H1 (cell line): ENCODE results near the gene GCAT. TPM values are rescaled to one million over a fixed set of nuclear protein-coding genes. Genes with fewer than 3 reads are reported as not detected.

ENCODE experiments used
- CTCF ChIA-PET: fragments of 300-600 bp; sonication (Branson Sonifier 250); formaldehyde crosslinking; loops from one replicate; lab custom pipeline; 2021; ENCODE audit not compliant: partially characterized antibody; lab: Charles Lee
- POLR2A ChIA-PET: fragments of 300-600 bp; sonication (Branson Sonifier 250); formaldehyde crosslinking; loops from one replicate; lab custom pipeline; 2021; ENCODE audit warnings: inconsistent platforms; ENCODE audit not compliant: partially characterized antibody; lab: Charles Lee
- DNase-seq, 2 experiments: peaks; one replicate each; pipeline versions ENCODE4 v3.0.0 to v3.0.0-alpha.2; 2010 to 2022; ENCODE audit warnings: low spot score in 2 of 2, low read depth in 1 of 2, mixed read lengths in 1 of 2
- FAIRE-seq: peaks from 2 replicates; lab custom pipeline; 2011; peaks lifted over from hg19 to GRCh38; lab: Jason Lieb, UNC
- H2AFZ ChIP-seq: 2 replicates; pipeline ENCODE4 v1.8.1; 2012; ENCODE audit warnings: low read length, inconsistent platforms
- H2AK5ac ChIP-seq: 2 replicates; pipeline ENCODE4 v1.6.1; 2013; ENCODE audit warnings: low read depth, low read length
- H2BK120ac ChIP-seq: replicated peaks from 2 replicates; pipeline ENCODE3; 2013; ENCODE audit warnings: low read depth, low read length, inconsistent platforms
- H2BK12ac ChIP-seq: 2 replicates; pipeline ENCODE4 v1.6.1; 2013; ENCODE audit warnings: low read depth, low read length
- H2BK15ac ChIP-seq: 2 replicates; pipeline ENCODE4 v1.6.1; 2013; ENCODE audit warnings: low read length
- H2BK20ac ChIP-seq: 2 replicates; pipeline ENCODE4 v1.6.1; 2013; ENCODE audit warnings: low read length
- H2BK5ac ChIP-seq: 2 replicates; pipeline ENCODE4 v1.6.1; 2013; ENCODE audit warnings: low read depth, low read length
- H3K14ac ChIP-seq: 2 replicates; pipeline ENCODE4 v1.6.1; 2013; ENCODE audit warnings: inconsistent platforms; ENCODE audit not compliant: insufficient read length
- H3K18ac ChIP-seq: 2 replicates; pipeline ENCODE4 v1.6.1; 2013; ENCODE audit warnings: low read length; ENCODE audit errors: extremely low read depth
- H3K23ac ChIP-seq: 2 replicates; pipeline ENCODE4 v1.6.1; 2013; ENCODE audit warnings: inconsistent platforms; ENCODE audit not compliant: insufficient read length
- H3K23me2 ChIP-seq: 2 replicates; pipeline ENCODE4 v1.6.1; 2013; ENCODE audit warnings: low read depth, low read length
- H3K27ac ChIP-seq: 2 replicates; pipeline ENCODE4 v1.6.1; 2011; ENCODE audit warnings: low read depth, low read length, inconsistent platforms
- H3K27me3 ChIP-seq, 4 experiments: replicated peaks in 1 of 4; 1 replicate in 1 of 4; 2 replicates in 3 of 4; pipeline versions ENCODE4 v1.6.1 to v1.8.1; 2011 to 2013; ENCODE audit warnings: low read length in 3 of 4, mild to moderate bottlenecking in 3 of 4, inconsistent platforms in 2 of 4, mixed read lengths in 2 of 4, moderate library complexity in 1 of 4; ENCODE audit not compliant: control insufficient read depth in 3 of 4, insufficient read depth in 3 of 4; ENCODE audit errors: extremely low read depth in 1 of 4
- H3K36me3 ChIP-seq, 4 experiments: 2 replicates each; pipeline versions ENCODE4 v1.6.1 to v1.8.1; 2011 to 2013; ENCODE audit warnings: mild to moderate bottlenecking in 4 of 4, low read length in 3 of 4, moderate library complexity in 2 of 4, control low read depth in 1 of 4, inconsistent platforms in 1 of 4; ENCODE audit not compliant: insufficient read depth in 4 of 4, control insufficient read depth in 2 of 4
- H3K4ac ChIP-seq: replicated peaks from 2 replicates; pipeline ENCODE3; 2013; ENCODE audit warnings: low read length, low read depth, mixed read lengths, inconsistent platforms; ENCODE audit not compliant: insufficient read length
- H3K4me1 ChIP-seq, 4 experiments: replicated peaks in 1 of 4; 1 replicate in 1 of 4; 2 replicates in 3 of 4; pipeline versions ENCODE4 v1.6.1 to v1.8.1; 2011 to 2013; ENCODE audit warnings: low read length in 3 of 4, inconsistent platforms in 2 of 4, mixed read lengths in 1 of 4; ENCODE audit not compliant: insufficient read depth in 4 of 4, control insufficient read depth in 3 of 4
- H3K4me2 ChIP-seq, 2 experiments: 2 replicates each; pipeline versions ENCODE4 v1.6.1 to v1.8.1; 2011 to 2013; ENCODE audit warnings: low read depth in 2 of 2, low read length in 2 of 2, control low read depth in 1 of 2, inconsistent platforms in 1 of 2, mild to moderate bottlenecking in 1 of 2; ENCODE audit not compliant: insufficient read depth in 1 of 2
- H3K4me3 ChIP-seq, 4 experiments: fragments of 200-600, 300-600 bp in 1 of 4; sonication (generic), shearing (Covaris generic), sonication (Bioruptor Twin) in 1 of 4; 2 replicates each; pipeline versions ENCODE4 v1.5.1 to v1.8.1; 2011 to 2016; ENCODE audit warnings: low read length in 4 of 4, low read depth in 3 of 4, control low read depth in 2 of 4, inconsistent platforms in 2 of 4, mild to moderate bottlenecking in 2 of 4, mixed read lengths in 1 of 4, moderate library complexity in 1 of 4; ENCODE audit not compliant: insufficient read depth in 2 of 4; ENCODE audit errors: extremely low read depth in 1 of 4
- H3K56ac ChIP-seq: replicated peaks from 2 replicates; pipeline ENCODE3; 2013; ENCODE audit warnings: low read depth, mild to moderate bottlenecking, mixed read lengths, low read length, inconsistent platforms; ENCODE audit not compliant: insufficient read length
- H3K79me1 ChIP-seq: 2 replicates; pipeline ENCODE4 v1.6.1; 2013; ENCODE audit warnings: low read depth, low read length, control low read depth
- H3K79me2 ChIP-seq, 2 experiments: 2 replicates each; pipeline versions ENCODE4 v1.6.1 to v1.8.1; 2012 to 2013; ENCODE audit warnings: low read length in 2 of 2, mild to moderate bottlenecking in 2 of 2, inconsistent platforms in 1 of 2; ENCODE audit not compliant: insufficient read depth in 2 of 2, control insufficient read depth in 1 of 2
- H3K9ac ChIP-seq, 4 experiments: replicated peaks in 1 of 4; 1 replicate in 1 of 4; 2 replicates in 3 of 4; pipeline versions ENCODE4 v1.6.1 to v1.8.1; 2011 to 2013; ENCODE audit warnings: low read depth in 3 of 4, low read length in 3 of 4, control low read depth in 2 of 4, mild to moderate bottlenecking in 2 of 4, moderate library complexity in 2 of 4, inconsistent platforms in 1 of 4; ENCODE audit errors: extremely low read depth in 1 of 4
- H3K9me3 ChIP-seq, 2 experiments: 2 replicates each; pipeline versions ENCODE4 v1.6.1 to v1.8.1; 2012 to 2013; ENCODE audit warnings: mild to moderate bottlenecking in 2 of 2, moderate library complexity in 2 of 2, control low read depth in 1 of 2, inconsistent platforms in 1 of 2, low read depth in 1 of 2, low read length in 1 of 2, mixed read lengths in 1 of 2; ENCODE audit not compliant: insufficient read depth in 2 of 2
- H4K20me1 ChIP-seq, 2 experiments: replicated peaks in 1 of 2; 2 replicates each; pipeline versions ENCODE3 to v1.8.1; 2011 to 2013; ENCODE audit warnings: inconsistent platforms in 2 of 2, low read length in 2 of 2, mild to moderate bottlenecking in 1 of 2; ENCODE audit not compliant: insufficient read depth in 2 of 2, control insufficient read depth in 1 of 2
- H4K5ac ChIP-seq: 2 replicates; pipeline ENCODE4 v1.6.1; 2013; ENCODE audit warnings: low read length, low read depth, mixed read lengths, inconsistent platforms; ENCODE audit not compliant: insufficient read length
- H4K8ac ChIP-seq: 2 replicates; pipeline ENCODE4 v1.8.0; 2013; ENCODE audit warnings: mild to moderate bottlenecking, moderate library complexity, low read length, inconsistent platforms; ENCODE audit not compliant: insufficient read depth; ENCODE audit errors: extremely low read depth
- H4K91ac ChIP-seq: replicated peaks from 2 replicates; pipeline ENCODE3; 2013; ENCODE audit warnings: low read length, mixed read lengths, inconsistent platforms; ENCODE audit not compliant: insufficient read length
- EP300 ChIP-seq, 2 experiments: IDR thresholded peaks; 1 replicate in 1 of 2; 2 replicates in 1 of 2; pipeline ENCODE4 v1.6.1; 2011 to 2012; ENCODE audit warnings: low read depth in 2 of 2, low read length in 2 of 2, mild to moderate bottlenecking in 2 of 2, borderline replicate concordance in 1 of 2, inconsistent platforms in 1 of 2, moderate library complexity in 1 of 2
- POLR2A ChIP-seq, 2 experiments: IDR thresholded peaks; 1 replicate in 1 of 2; 2 replicates in 1 of 2; pipeline ENCODE4 v1.6.1; 2011; ENCODE audit warnings: low read depth in 2 of 2, low read length in 2 of 2, mild to moderate bottlenecking in 2 of 2; ENCODE audit errors: control extremely low read depth in 1 of 2
- RBBP5 ChIP-seq: IDR thresholded peaks from 2 replicates; pipeline ENCODE4 v1.7.1; 2012; ENCODE audit warnings: low read depth, mild to moderate bottlenecking, inconsistent platforms, low read length, moderate library complexity, borderline replicate concordance
- RXRA ChIP-seq: IDR thresholded peaks from 2 replicates; pipeline ENCODE4 v1.6.1; 2011; ENCODE audit warnings: low read depth, mild to moderate bottlenecking, low read length, moderate library complexity; ENCODE audit not compliant: insufficient read depth
- SRF ChIP-seq: IDR thresholded peaks from 2 replicates; pipeline ENCODE4 v1.6.1; 2011; ENCODE audit warnings: mild to moderate bottlenecking, low read depth, low read length, moderate library complexity
- WGBS, 2 experiments: shearing (Covaris generic) in 1 of 2; methylation state at CpG; one replicate each; pipeline versions ENCODE4 v1.1.6 to v1.1.7; 2013 to 2015; ENCODE audit warnings: low lambda C conversion rate in 2 of 2, mixed read lengths in 2 of 2, inconsistent platforms in 1 of 2, low coverage in 1 of 2, missing lambda C conversion rate in 1 of 2; ENCODE audit not compliant: insufficient replicate concordance in 2 of 2, insufficient coverage in 1 of 2, insufficient read length in 1 of 2; ENCODE audit errors: extremely low coverage in 1 of 2, missing lambda C conversion rate in 1 of 2; 5-methylcytosine and 5-hydroxymethylcytosine counted together
- polyA plus RNA-seq, 7 experiments: library from polyadenylated mRNA; depleted of rRNA in 3 of 7; stranded (reverse) in 5 of 7; unstranded in 2 of 7; fragments of >200 nt in 5 of 7; fragments of 200-250 nt in 2 of 7; gene quantifications; 1 replicate in 5 of 7; 2 replicates in 1 of 7; 4 replicates in 1 of 7; pipeline versions ENCODE4 v1.2.1 to v1.2.3, GENCODE V29; 2011 to 2013; ENCODE audit warnings: missing spikeins in 2 of 7, mixed read lengths in 2 of 7
- total RNA-seq: library from RNA; stranded (reverse); fragmentation: NEBNext Ultra II Directional; extraction: Animal tissue kit (Norgen Biotek cat#: 25700); gene quantifications from 2 replicates; pipeline ENCODE4 v1.2.1, GENCODE V29; 2021

The GCAT gene
- total and polyA plus RNA-seq, 2 of the 8 experiments (the other 6 are each of a cell fraction or from before 2014, with no cell fraction given): 24.3 to 47.5 TPM

DNA sequence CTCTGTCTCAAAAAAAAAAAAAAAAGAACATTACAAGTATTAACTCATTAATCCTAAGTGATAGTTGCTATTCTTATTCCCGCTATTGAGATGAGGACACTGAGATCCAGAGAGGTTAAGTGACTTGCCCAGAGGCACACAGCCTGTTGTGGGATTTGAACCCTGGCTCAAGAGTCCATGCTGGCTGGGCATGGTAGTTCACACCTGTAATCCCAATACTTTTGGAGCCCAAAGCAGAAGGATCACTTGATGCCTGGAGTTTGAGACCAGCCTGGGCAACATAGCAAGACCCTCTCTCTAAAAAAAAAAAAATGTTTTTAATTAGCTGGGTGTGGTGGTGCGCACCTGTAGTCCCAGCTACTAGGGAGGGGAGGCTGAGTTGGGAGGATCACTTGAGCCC, 4.1 kb downstream of the GCAT start:
- no peak overlapping the region for H2BK12ac ChIP-seq
- no peak overlapping the region for H2AK5ac ChIP-seq
- H3K27me3 ChIP-seq: peaks cover 0 to 13% (median 11%) of the 10 kb centered on the region in 4 experiments; a peak in 6 of 7 replicates
- no peak overlapping the region for H4K5ac ChIP-seq
- H3K36me3 ChIP-seq: peaks cover 0 to 11% (median 5%) of the 10 kb centered on the region in 4 experiments; a peak in 5 of 8 replicates
- no peak overlapping the region for H2BK5ac ChIP-seq
- H3K4me2 ChIP-seq: no peak overlapping the region
- 93% methylated on average over 2 of the region's 2 CpGs; no CpG with 5 or more reads in 1 of the 2 experiments for WGBS, 2 experiments
- H3K23me2 ChIP-seq: peaks cover 8% of the 10 kb centered on the region; the same call in 1 of the 2 replicates
- H3K23ac ChIP-seq: no peak overlapping the region
- CTCF ChIA-PET: interaction anchor here (0.6 to 2.0 kb wide), 3 partner anchors 9 to 125 kb away, joined by 3 to 4 read pairs (median 3); no protein-coding TSS in a partner anchor
- H2AFZ ChIP-seq: no peak overlapping the region
- H3K14ac ChIP-seq: no peak overlapping the region
- H3K56ac ChIP-seq: no peak overlapping the region
- no peak overlapping the region for H3K4me3 ChIP-seq
- H3K27ac ChIP-seq: no peak overlapping the region
- POLR2A ChIA-PET: interaction anchor here (1.0 kb wide), 1 partner anchor 50 kb away, joined by 4 read pairs; no protein-coding TSS in a partner anchor
- no peak for DNase-seq
- H2BK20ac ChIP-seq: no peak overlapping the region
- H3K4me1 ChIP-seq: no peaks in the 10 kb centered on the region; a peak in 1 of 7 replicates
- no peak overlapping the region for H3K4ac ChIP-seq
- FAIRE-seq: no peak
- H3K18ac ChIP-seq: no peak overlapping the region
- no peak overlapping the region for H4K8ac ChIP-seq
- no peak overlapping the region for H4K91ac ChIP-seq
- H2BK15ac ChIP-seq: no peak overlapping the region
- H2BK120ac ChIP-seq: no peak overlapping the region
- H4K20me1 ChIP-seq: peaks cover 4 to 6% of the 10 kb centered on the region in 2 experiments
- H3K9ac ChIP-seq: no peak overlapping the region
- H3K79me1 ChIP-seq: no peaks in the 10 kb centered on the region
- H3K79me2 ChIP-seq: peaks cover 0 to 4% of the 10 kb centered on the region in 2 experiments; a peak in 1 of 4 replicates
- no peaks in the 10 kb centered on the region for H3K9me3 ChIP-seq
- no peak for TF ChIP-seq SRF
- no peak for TF ChIP-seq EP300 (IDR thresholded peaks at IDR 0.05; ENCODE audit: borderline replicate concordance in 1 of 2, low read depth in 2 of 2, low read length in 2 of 2)
- no peak for TF ChIP-seq RXRA
- TF ChIP-seq RBBP5: no peak
- peak in 1 of 2 experiments; percentile 37; a peak in 1 of 3 replicates for TF ChIP-seq POLR2A (IDR thresholded peaks at IDR 0.05; ENCODE audit: control extremely low read depth in 1 of 2, low read depth in 2 of 2, low read length in 2 of 2)
